ENCODE measurements around the gene MARCHF7. TPM values are rescaled to one million over a fixed set of nuclear protein-coding genes. Genes with fewer than 3 reads are reported as not detected.

The MARCHF7 gene
- total RNA-seq, 1 donor from 2014 or later: 105 TPM

GRCh38 chr2:159710601-159711180 is 1.6 kb upstream of the MARCHF7 start:
- Histone ChIP-seq H2AFZ (ENCODE audit: low read depth, low read length) (no peak overlapping the region), H3K9me3 (ENCODE audit: insufficient read depth, low read depth, low read length) (no peaks in the 10 kb centered on the region), H3K79me2 (ENCODE audit: insufficient read depth, low read length) (peaks cover 36% of the 10 kb centered on the region), H3K27me3 (ENCODE audit: insufficient read depth, low read length) (no peaks in the 10 kb centered on the region), H3K4me1 (ENCODE audit: insufficient read depth, low read length) (peaks cover 16% of the 10 kb centered on the region), H3K9ac (ENCODE audit: low read length) (peak overlapping the region; percentile 99), H4K20me1 (ENCODE audit: insufficient read depth, low read length) (peaks cover 27% of the 10 kb centered on the region), H3K27ac (ENCODE audit: low read depth, low read length) (peak overlapping the region; percentile 99), H3K36me3 (ENCODE audit: insufficient read depth, low read length) (peaks cover 9% of the 10 kb centered on the region), H3K4me3 (ENCODE audit: insufficient read depth, low read depth, low read length) (no peak overlapping the region), H3K4me2 (ENCODE audit: low read length) (peak overlapping the region; percentile 87)
- H3K36me3 Mint-ChIP-seq (ENCODE audit: low read depth, unreplicated experiment): peaks cover 2% of the 10 kb centered on the region
- FAIRE-seq (peak; percentile 52), DNase-seq (ENCODE audit: low read depth) (peak; percentile 75)
- no peak overlapping the region for H3K27ac Mint-ChIP-seq (ENCODE audit: unreplicated experiment)
- TF ChIP-seq EZH2 (IDR thresholded peaks at IDR 0.05; ENCODE audit: insufficient read depth, low read length): no peak
- H3K4me3 Mint-ChIP-seq (ENCODE audit: unreplicated experiment): no peak overlapping the region
- no peaks in the 10 kb centered on the region for H3K9me3 Mint-ChIP-seq (ENCODE audit: unreplicated experiment)
- peaks cover 2% of the 10 kb centered on the region for H3K4me1 Mint-ChIP-seq (ENCODE audit: low read depth, unreplicated experiment)
- H3K27me3 Mint-ChIP-seq (ENCODE audit: low read depth, unreplicated experiment): no peaks in the 10 kb centered on the region

GRCh38 chr2:159711562-159712142 is 654 bp upstream of the MARCHF7 start:
- Histone ChIP-seq H3K9ac (ENCODE audit: low read length) (peak overlapping the region; percentile 99), H3K27ac (ENCODE audit: low read depth, low read length) (peak overlapping the region; percentile 99), H2AFZ (ENCODE audit: low read depth, low read length) (peak overlapping the region; percentile 76), H3K36me3 (ENCODE audit: insufficient read depth, low read length) (peaks cover 13% of the 10 kb centered on the region), H3K4me2 (ENCODE audit: low read length) (peak overlapping the region; percentile 87), H4K20me1 (ENCODE audit: insufficient read depth, low read length) (peaks cover 36% of the 10 kb centered on the region), H3K9me3 (ENCODE audit: insufficient read depth, low read depth, low read length) (no peaks in the 10 kb centered on the region), H3K79me2 (ENCODE audit: insufficient read depth, low read length) (peaks cover 46% of the 10 kb centered on the region), H3K4me1 (ENCODE audit: insufficient read depth, low read length) (peaks cover 16% of the 10 kb centered on the region), H3K27me3 (ENCODE audit: insufficient read depth, low read length) (no peaks in the 10 kb centered on the region), H3K4me3 (ENCODE audit: insufficient read depth, low read depth, low read length) (peak overlapping the region; percentile 89)
- peaks cover 5% of the 10 kb centered on the region for H3K4me1 Mint-ChIP-seq (ENCODE audit: low read depth, unreplicated experiment)
- peak overlapping the region; percentile 90 for H3K4me3 Mint-ChIP-seq (ENCODE audit: unreplicated experiment)
- no peaks in the 10 kb centered on the region for H3K27me3 Mint-ChIP-seq (ENCODE audit: low read depth, unreplicated experiment)
- peak overlapping the region; percentile 91 for H3K27ac Mint-ChIP-seq (ENCODE audit: unreplicated experiment)
- no peak for TF ChIP-seq EZH2 (IDR thresholded peaks at IDR 0.05; ENCODE audit: insufficient read depth, low read length)
- no peak for TF ChIP-seq CTCF (IDR thresholded peaks at IDR 0.05; ENCODE audit: insufficient read depth, low read depth, low read length)
- DNase-seq (ENCODE audit: low read depth) (peak; percentile 66), FAIRE-seq (no peak)
- H3K9me3 Mint-ChIP-seq (ENCODE audit: unreplicated experiment): no peaks in the 10 kb centered on the region
- peaks cover 8% of the 10 kb centered on the region for H3K36me3 Mint-ChIP-seq (ENCODE audit: low read depth, unreplicated experiment)

GRCh38 chr2:159712929-159713420 is 669 bp downstream of the MARCHF7 start:
- Mint-ChIP-seq H3K36me3 (ENCODE audit: low read depth, unreplicated experiment) (peaks cover 13% of the 10 kb centered on the region), H3K4me1 (ENCODE audit: low read depth, unreplicated experiment) (peaks cover 15% of the 10 kb centered on the region), H3K4me3 (ENCODE audit: unreplicated experiment) (peak overlapping the region; percentile 90), H3K27ac (ENCODE audit: unreplicated experiment) (peak overlapping the region; percentile 100), H3K27me3 (ENCODE audit: low read depth, unreplicated experiment) (no peaks in the 10 kb centered on the region), H3K9me3 (ENCODE audit: unreplicated experiment) (no peaks in the 10 kb centered on the region)
- no peak for DNase-seq (ENCODE audit: low read depth)
- peak overlapping the region; percentile 99 for H3K9ac ChIP-seq (ENCODE audit: low read length)
- peak overlapping the region; percentile 89 for H3K4me3 ChIP-seq (ENCODE audit: insufficient read depth, low read depth, low read length)
- H4K20me1 ChIP-seq (ENCODE audit: insufficient read depth, low read length): peaks cover 50% of the 10 kb centered on the region
- peaks cover 20% of the 10 kb centered on the region for H3K36me3 ChIP-seq (ENCODE audit: insufficient read depth, low read length)
- peak overlapping the region; percentile 99 for H3K27ac ChIP-seq (ENCODE audit: low read depth, low read length)
- TF ChIP-seq CTCF (IDR thresholded peaks at IDR 0.05; ENCODE audit: insufficient read depth, low read depth, low read length) (no peak), EZH2 (IDR thresholded peaks at IDR 0.05; ENCODE audit: insufficient read depth, low read length) (no peak)
- H3K79me2 ChIP-seq (ENCODE audit: insufficient read depth, low read length): peaks cover 59% of the 10 kb centered on the region
- H2AFZ ChIP-seq (ENCODE audit: low read depth, low read length): peak overlapping the region; percentile 59
- H3K4me1 ChIP-seq (ENCODE audit: insufficient read depth, low read length): peaks cover 19% of the 10 kb centered on the region
- no peaks in the 10 kb centered on the region for H3K9me3 ChIP-seq (ENCODE audit: insufficient read depth, low read depth, low read length)
- no peaks in the 10 kb centered on the region for H3K27me3 ChIP-seq (ENCODE audit: insufficient read depth, low read length)
- peak overlapping the region; percentile 87 for H3K4me2 ChIP-seq (ENCODE audit: low read length)
- FAIRE-seq: no peak

Data from astrocyte (in vitro differentiated cells and primary cell).